Karpas-422 (cell line): Measurements from ENCODE around the gene NSMCE1. TPM values are rescaled to one million over a fixed set of nuclear protein-coding genes. Genes with fewer than 3 reads are reported as not detected.

Experiments
- DNase-seq: peaks from one replicate; pipeline ENCODE4 v3.0.0-alpha.2; 2015
- H2AFZ ChIP-seq: fragments of 200-600 bp; sonication (generic); 2 replicates; pipeline ENCODE4 v1.6.1; 2014; ENCODE audit warnings: antibody characterized with exemption, low read length, mixed read lengths
- H3K27ac ChIP-seq: fragments of 200-600 bp; sonication (generic); 2 replicates; pipeline ENCODE4 v1.5.1; 2014; ENCODE audit warnings: mild to moderate bottlenecking, low read length, moderate library complexity
- H3K27me3 ChIP-seq: fragments of 200-600 bp; sonication (generic); 2 replicates; pipeline ENCODE4 v1.6.1; 2014; ENCODE audit warnings: low read length, mixed read lengths
- H3K36me3 ChIP-seq: fragments of 200-600 bp; sonication (generic); 2 replicates; pipeline ENCODE4 v1.6.1; 2014; ENCODE audit warnings: low read length, mixed read lengths; ENCODE audit not compliant: insufficient read depth
- H3K4me1 ChIP-seq: fragments of 200-600 bp; sonication (generic); 2 replicates; pipeline ENCODE4 v1.6.1; 2014; ENCODE audit warnings: mild to moderate bottlenecking, low read length, mixed read lengths
- H3K4me2 ChIP-seq: fragments of 200-600 bp; sonication (generic); 2 replicates; pipeline ENCODE4 v1.6.1; 2014; ENCODE audit warnings: low read length, low read depth, mild to moderate bottlenecking; ENCODE audit not compliant: poor library complexity, severe bottlenecking
- H3K4me3 ChIP-seq: fragments of 200-600 bp; sonication (generic); 2 replicates; pipeline ENCODE4 v1.5.1; 2014; ENCODE audit warnings: mild to moderate bottlenecking, antibody characterized with exemption, low read length, mixed read lengths
- H3K79me2 ChIP-seq: fragments of 200-600 bp; sonication (generic); 2 replicates; pipeline ENCODE4 v1.6.1; 2014; ENCODE audit warnings: mild to moderate bottlenecking, low read length, mixed read lengths
- H3K9ac ChIP-seq: fragments of 200-600 bp; sonication (generic); 2 replicates; pipeline ENCODE4 v1.6.0; 2014; ENCODE audit warnings: low read length
- H3K9me2 ChIP-seq: fragments of 200-600 bp; sonication (generic), shearing (Covaris generic); replicated peaks from 2 replicates; pipeline ENCODE4 v1.6.0; 2014; ENCODE audit warnings: mild to moderate bottlenecking, low read length, moderate library complexity; ENCODE audit not compliant: insufficient read depth
- H3K9me3 ChIP-seq: fragments of 300-700, 200-600 bp; sonication (generic); 2 replicates; pipeline ENCODE4 v1.6.1; 2014; ENCODE audit warnings: low read length, mixed read lengths
- H4K20me1 ChIP-seq: fragments of 200-600 bp; sonication (generic); 2 replicates; pipeline ENCODE4 v1.6.1; 2014; ENCODE audit warnings: mild to moderate bottlenecking, antibody characterized with exemption, low read length, low read depth; ENCODE audit not compliant: insufficient read depth
- total RNA-seq: library from RNA; depleted of rRNA; stranded (reverse); fragments of >200 nt; shearing (Covaris generic); gene quantifications from 2 replicates; pipeline ENCODE4 v1.2.3, GENCODE V29; 2014; ENCODE audit warnings: low replicate concordance

NSMCE1 gene
- total RNA-seq, 1 experiment from 2014 or later: 77.8 TPM

DNA sequence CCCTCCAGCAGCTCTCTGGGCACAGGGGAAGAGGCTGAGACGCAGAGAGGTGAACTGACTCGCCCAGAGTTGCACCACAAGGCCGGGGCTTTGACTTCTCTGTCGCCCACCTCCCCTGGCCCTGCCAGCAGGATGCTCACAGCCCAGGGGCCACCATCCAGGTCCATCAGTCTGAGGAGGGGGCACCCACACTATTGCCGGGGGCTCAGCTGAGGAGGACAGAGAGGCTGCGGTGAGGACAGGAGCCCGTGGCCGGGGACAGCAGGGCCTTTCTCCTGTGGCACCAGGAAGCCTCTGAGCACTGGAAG lies 32.7 kb downstream of the NSMCE1 start:
- Histone ChIP-seq H3K9ac (no peak overlapping the region), H3K27me3 (no peaks in the 10 kb centered on the region), H4K20me1 (0 out of 2 replicates have a peak, but pooled peaks cover 3% of the 10 kb centered on the region), H3K9me3 (no peaks in the 10 kb centered on the region), H3K4me1 (peaks cover 10% of the 10 kb centered on the region), H3K27ac (no peak overlapping the region), H3K4me2 (no peak overlapping the region), H3K9me2 (no peaks in the 10 kb centered on the region), H2AFZ (no peak overlapping the region), H3K4me3 (no peak overlapping the region), H3K79me2 (no peaks in the 10 kb centered on the region), H3K36me3 (no peaks in the 10 kb centered on the region)
- no peak for DNase-seq

DNA sequence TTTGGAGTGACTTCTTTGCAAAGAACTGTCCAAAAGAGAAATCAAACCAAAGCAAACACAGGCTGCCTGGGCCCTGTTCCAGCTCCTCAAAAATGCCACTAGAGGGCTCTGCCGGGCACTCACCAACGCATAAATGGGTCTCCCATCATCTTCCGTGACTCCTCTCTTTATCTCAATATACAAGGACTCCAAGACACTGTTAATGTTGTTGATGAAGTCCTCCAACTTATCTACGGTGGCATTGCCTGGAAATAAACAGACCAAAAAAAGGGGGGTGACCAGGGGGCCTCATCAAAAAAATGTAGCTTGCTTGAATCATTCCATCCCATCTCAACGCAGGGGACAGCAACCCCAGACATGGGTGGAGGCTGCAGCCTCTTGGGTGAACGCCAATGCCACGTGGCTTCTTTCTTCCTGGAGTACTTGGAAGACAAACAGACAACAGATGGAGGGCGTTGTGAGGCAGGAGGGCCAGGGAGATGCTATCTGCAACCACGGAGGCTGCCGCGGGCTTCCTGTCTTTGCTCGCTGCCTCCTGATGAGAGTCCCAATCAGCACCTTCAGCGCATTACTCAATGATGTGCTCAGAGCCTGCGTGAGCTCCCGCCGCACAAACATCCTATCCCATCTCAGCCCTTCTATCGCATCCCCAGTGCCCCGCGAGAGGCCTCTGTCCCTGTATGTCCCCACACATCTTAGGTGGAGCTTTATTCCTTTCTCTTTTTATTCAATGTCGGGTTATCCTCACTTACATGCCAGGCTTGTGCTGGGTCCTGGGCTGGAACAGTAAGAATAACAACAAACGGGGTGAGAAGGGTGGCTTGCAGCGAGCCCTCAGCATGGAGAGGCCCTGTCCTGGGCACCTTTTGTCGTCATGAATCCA lies 33.3 kb downstream of the NSMCE1 start:
- no peaks in the 10 kb centered on the region for H3K79me2 ChIP-seq
- H3K4me3 ChIP-seq: no peak overlapping the region
- H3K9me3 ChIP-seq: no peaks in the 10 kb centered on the region
- no peak overlapping the region for H3K27ac ChIP-seq
- no peak overlapping the region for H3K9ac ChIP-seq
- peaks cover 10% of the 10 kb centered on the region for H3K4me1 ChIP-seq
- H3K4me2 ChIP-seq: no peak overlapping the region
- H3K9me2 ChIP-seq: no peaks in the 10 kb centered on the region
- H3K36me3 ChIP-seq: no peaks in the 10 kb centered on the region
- H3K27me3 ChIP-seq: no peaks in the 10 kb centered on the region
- 0 out of 2 replicates have a peak, but pooled peaks cover 3% of the 10 kb centered on the region for H4K20me1 ChIP-seq
- no peak overlapping the region for H2AFZ ChIP-seq
- peak; percentile 73 for DNase-seq

DNA sequence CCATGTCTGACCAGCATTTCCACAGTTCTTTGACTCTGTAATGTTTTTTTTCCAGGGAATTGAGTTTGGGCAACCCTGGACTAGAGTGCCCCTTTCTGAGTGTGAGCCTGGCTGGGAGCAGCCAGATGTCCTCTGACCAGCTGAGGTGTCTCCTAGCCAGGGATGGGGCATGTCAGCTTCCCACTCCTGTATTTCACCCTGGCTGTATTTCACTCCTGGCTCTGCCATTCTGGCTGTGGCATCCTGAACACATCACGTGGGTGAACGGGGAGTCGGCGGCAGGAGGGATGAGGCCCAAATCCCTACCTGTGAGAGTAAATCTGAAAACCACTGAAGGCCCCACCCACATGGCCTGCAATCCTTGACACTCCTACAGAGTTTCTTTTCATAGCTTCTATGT lies 34.0 kb downstream of the NSMCE1 start:
- H3K27ac ChIP-seq: no peak overlapping the region
- H3K4me3 ChIP-seq: no peak overlapping the region
- 0 out of 2 replicates have a peak, but pooled peaks cover 3% of the 10 kb centered on the region for H4K20me1 ChIP-seq
- H3K9me3 ChIP-seq: no peaks in the 10 kb centered on the region
- no peaks in the 10 kb centered on the region for H3K27me3 ChIP-seq
- H3K9ac ChIP-seq: no peak overlapping the region
- no peaks in the 10 kb centered on the region for H3K36me3 ChIP-seq
- peaks cover 10% of the 10 kb centered on the region for H3K4me1 ChIP-seq
- H3K79me2 ChIP-seq: no peaks in the 10 kb centered on the region
- no peaks in the 10 kb centered on the region for H3K9me2 ChIP-seq
- DNase-seq: no peak
- no peak overlapping the region for H2AFZ ChIP-seq
- no peak overlapping the region for H3K4me2 ChIP-seq

DNA sequence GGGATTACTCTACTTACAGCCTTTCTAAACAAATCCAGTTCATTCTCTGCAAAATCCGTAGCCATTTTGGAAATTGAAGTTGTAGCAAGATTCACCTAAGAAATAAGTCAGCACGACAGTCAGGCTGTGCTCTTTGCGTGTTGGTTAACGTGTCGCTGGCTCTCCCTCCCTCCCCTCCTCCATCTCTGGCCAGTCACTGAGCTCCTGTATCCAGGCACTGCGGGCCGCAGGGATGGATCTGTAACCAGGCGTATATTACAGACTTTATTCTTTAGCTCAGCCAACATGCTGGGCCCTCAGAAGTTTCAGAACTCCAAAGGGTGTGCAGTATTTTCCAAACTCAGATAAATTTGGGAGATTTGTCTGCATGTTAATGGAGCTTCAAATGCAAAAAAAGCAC lies 34.4 kb downstream of the NSMCE1 start:
- Histone ChIP-seq H3K4me1 (peaks cover 10% of the 10 kb centered on the region), H3K9ac (no peak overlapping the region), H3K9me2 (no peaks in the 10 kb centered on the region), H3K27me3 (no peaks in the 10 kb centered on the region), H4K20me1 (0 out of 2 replicates have a peak, but pooled peaks cover 2% of the 10 kb centered on the region), H3K9me3 (no peaks in the 10 kb centered on the region), H3K79me2 (no peaks in the 10 kb centered on the region), H2AFZ (no peak overlapping the region), H3K36me3 (no peaks in the 10 kb centered on the region), H3K27ac (no peak overlapping the region), H3K4me3 (no peak overlapping the region), H3K4me2 (no peak overlapping the region)
- no peak for DNase-seq

DNA sequence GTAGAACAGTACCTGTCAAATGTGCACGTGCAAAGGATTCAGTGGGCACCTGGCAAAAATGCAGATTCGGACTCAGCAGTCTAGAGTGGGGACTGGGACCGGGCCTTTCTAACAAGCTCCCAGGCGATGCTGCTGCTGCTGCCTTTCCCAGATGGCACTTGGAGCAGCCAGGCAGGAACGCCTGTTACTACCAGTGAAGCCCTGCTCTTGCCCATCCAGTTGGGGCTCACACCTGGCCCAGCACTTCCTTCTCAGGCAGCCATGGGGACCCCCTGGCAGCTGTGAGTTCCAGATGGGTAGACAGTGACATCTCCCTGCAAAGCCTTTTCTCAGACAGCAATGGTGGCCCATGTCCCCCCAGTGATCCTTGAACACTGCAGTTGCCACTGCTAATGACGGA lies 34.8 kb downstream of the NSMCE1 start:
- Histone ChIP-seq H4K20me1 (no peaks in the 10 kb centered on the region), H3K9me3 (no peaks in the 10 kb centered on the region), H3K9ac (no peak overlapping the region), H3K27ac (no peak overlapping the region), H3K36me3 (no peaks in the 10 kb centered on the region), H2AFZ (no peak overlapping the region), H3K79me2 (no peaks in the 10 kb centered on the region), H3K9me2 (no peaks in the 10 kb centered on the region), H3K27me3 (no peaks in the 10 kb centered on the region), H3K4me3 (no peak overlapping the region), H3K4me1 (peaks cover 10% of the 10 kb centered on the region), H3K4me2 (no peak overlapping the region)
- no peak for DNase-seq

DNA sequence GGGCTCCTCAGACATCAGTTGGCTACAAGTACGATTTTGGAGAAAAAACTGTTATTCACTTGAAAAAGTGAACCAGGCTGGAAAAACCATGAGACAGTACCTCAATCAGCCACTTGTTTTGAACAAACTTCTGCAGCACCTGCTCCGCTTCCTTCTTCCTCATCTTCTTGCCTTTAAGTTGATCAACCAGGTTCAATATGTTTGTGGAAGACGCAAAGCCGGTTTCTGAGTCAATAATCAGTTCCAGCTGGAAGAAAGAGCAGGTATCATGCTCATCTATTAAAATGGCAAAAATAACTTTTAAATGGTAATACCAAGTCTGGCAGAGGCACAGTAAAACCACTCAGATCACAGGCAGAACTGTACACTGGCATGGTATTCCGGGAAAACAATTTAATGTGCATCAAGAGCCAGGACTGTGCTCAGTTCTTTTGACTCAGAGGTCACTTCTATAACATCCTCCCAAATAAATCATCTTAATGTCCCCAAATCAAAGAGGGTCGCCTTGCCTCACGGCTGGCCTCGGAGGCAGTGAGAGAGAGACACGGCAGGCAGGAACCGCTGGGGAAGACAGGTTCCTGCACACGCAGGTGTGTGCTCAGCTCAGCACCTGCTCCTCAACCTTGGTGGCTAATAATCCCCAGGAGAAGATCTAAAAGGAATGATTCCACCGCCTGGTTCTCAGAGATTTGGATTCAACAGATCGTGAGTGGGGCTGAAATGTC lies 35.5 kb downstream of the NSMCE1 start:
- no peak overlapping the region for H3K9ac ChIP-seq
- no peaks in the 10 kb centered on the region for H3K9me3 ChIP-seq
- H3K79me2 ChIP-seq: no peaks in the 10 kb centered on the region
- no peak overlapping the region for H3K4me2 ChIP-seq
- H3K27me3 ChIP-seq: no peaks in the 10 kb centered on the region
- no peak overlapping the region for H2AFZ ChIP-seq
- no peaks in the 10 kb centered on the region for H3K36me3 ChIP-seq
- no peak overlapping the region for H3K27ac ChIP-seq
- peaks cover 9% of the 10 kb centered on the region for H3K4me1 ChIP-seq
- no peak for DNase-seq
- no peaks in the 10 kb centered on the region for H4K20me1 ChIP-seq
- no peaks in the 10 kb centered on the region for H3K9me2 ChIP-seq
- H3K4me3 ChIP-seq: no peak overlapping the region

DNA sequence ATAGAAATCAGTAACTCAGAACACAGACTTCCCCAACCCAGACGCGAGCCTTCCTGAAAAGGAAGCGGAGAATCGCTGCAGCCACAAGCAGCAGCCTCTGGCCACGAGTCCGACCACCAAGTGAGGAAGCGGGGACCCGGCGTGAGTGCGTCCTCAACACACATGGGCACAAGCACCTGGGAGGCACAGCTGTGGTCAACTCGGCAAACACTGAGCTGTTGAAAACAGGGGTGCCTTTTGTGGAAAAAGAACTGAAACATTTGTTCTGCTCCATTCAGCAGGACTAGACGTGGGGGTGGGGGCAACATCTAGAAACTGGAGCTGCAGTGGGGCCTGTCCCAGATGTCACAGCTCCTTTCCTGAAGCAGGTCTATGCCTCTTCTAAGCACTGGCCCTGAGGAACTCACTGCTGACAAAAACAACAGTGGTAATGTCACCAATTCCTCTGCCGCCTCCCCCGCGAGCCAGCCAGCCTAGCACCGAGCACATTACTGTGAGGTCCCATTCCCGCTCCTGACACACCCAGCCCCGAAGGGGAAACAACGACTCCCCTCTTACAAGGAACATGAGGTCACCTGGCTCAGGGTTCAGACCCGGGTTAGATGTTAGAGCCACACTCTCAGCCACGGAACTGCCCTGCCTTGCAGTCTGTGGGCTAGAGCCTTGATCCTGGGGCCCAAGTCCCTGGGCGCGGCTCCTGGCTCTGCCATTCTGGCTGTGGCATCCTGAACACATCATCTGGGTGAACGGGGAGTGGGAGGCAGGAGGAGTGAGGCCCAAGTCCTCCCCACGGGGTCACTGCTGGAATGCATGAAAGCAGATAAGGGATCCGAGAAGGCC lies 36.3 kb downstream of the NSMCE1 start:
- no peak overlapping the region for H3K4me2 ChIP-seq
- no peaks in the 10 kb centered on the region for H3K9me2 ChIP-seq
- DNase-seq: no peak
- H3K79me2 ChIP-seq: no peaks in the 10 kb centered on the region
- no peak overlapping the region for H3K27ac ChIP-seq
- H3K36me3 ChIP-seq: no peaks in the 10 kb centered on the region
- no peaks in the 10 kb centered on the region for H3K27me3 ChIP-seq
- no peak overlapping the region for H3K9ac ChIP-seq
- H3K4me1 ChIP-seq: peaks cover 1% of the 10 kb centered on the region; the same call in 1 of the 2 replicates
- H3K9me3 ChIP-seq: no peaks in the 10 kb centered on the region
- no peak overlapping the region for H3K4me3 ChIP-seq
- H4K20me1 ChIP-seq: no peaks in the 10 kb centered on the region
- H2AFZ ChIP-seq: no peak overlapping the region

DNA sequence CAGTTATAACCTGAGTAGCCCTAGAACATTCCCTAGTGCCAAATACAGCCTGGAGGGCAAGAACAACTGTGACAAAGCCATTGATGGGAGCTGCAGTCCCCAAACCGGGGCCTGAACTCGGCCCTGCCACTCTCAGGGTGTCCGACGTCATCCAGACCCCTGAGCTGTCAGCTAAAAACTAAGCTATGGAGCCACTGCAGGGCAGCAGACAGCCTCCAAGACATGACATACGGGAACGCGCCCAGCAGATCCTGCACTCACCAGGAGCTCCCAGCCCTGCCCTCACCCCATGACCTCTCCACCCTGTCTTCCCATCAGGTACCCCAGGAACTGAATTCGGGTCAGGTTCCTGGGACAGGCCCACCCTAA lies 36.9 kb downstream of the NSMCE1 start:
- no peaks in the 10 kb centered on the region for H4K20me1 ChIP-seq
- H3K27me3 ChIP-seq: no peaks in the 10 kb centered on the region
- no peak overlapping the region for H3K4me2 ChIP-seq
- H3K9me2 ChIP-seq: no peaks in the 10 kb centered on the region
- H3K4me3 ChIP-seq: no peak overlapping the region
- DNase-seq: no peak
- H3K27ac ChIP-seq: no peak overlapping the region
- no peaks in the 10 kb centered on the region for H3K36me3 ChIP-seq
- H2AFZ ChIP-seq: no peak overlapping the region
- H3K9ac ChIP-seq: no peak overlapping the region
- no peaks in the 10 kb centered on the region for H3K79me2 ChIP-seq
- no peaks in the 10 kb centered on the region for H3K9me3 ChIP-seq
- no peaks in the 10 kb centered on the region for H3K4me1 ChIP-seq
